ENCODE data around the gene PTGFR.

GRCh38 chr1:78587211-78587610 lies 96.4 kb downstream of the PTGFR start:
- TF ChIP-seq CTCF (IDR thresholded peaks at IDR 0.05) (no peak), EP300 (IDR thresholded peaks at IDR 0.05) (no peak)

All from tibial nerve (tissue), 4 donors.